Stimulated activated naive CD8-positive, alpha-beta T cell treated with anti-CD3 and anti-CD28 coated beads, Interleukin-15, Interleukin-2, amounts not matched to agents 100 ng/mL and 50 ng/mL, for 24 hours (primary cell): ENCODE results near the gene SLC6A5.

Experiments used
- H3K27ac Mint-ChIP-seq: one replicate; pipeline ENCODE4 v1.8.0; 2021; ENCODE audit warnings: mild to moderate bottlenecking, mixed read lengths
- H3K27me3 Mint-ChIP-seq: one replicate; pipeline ENCODE4 v1.8.0; 2021; ENCODE audit warnings: mixed read lengths
- H3K36me3 Mint-ChIP-seq: one replicate; pipeline ENCODE4 v1.8.0; 2021; ENCODE audit warnings: low read depth, mixed read lengths
- H3K4me1 Mint-ChIP-seq: one replicate; pipeline ENCODE4 v1.8.0; 2021; ENCODE audit warnings: low read depth, mixed read lengths
- H3K4me3 Mint-ChIP-seq: one replicate; pipeline ENCODE4 v1.8.0; 2021; ENCODE audit warnings: mild to moderate bottlenecking, mixed read lengths
- H3K9me3 Mint-ChIP-seq: one replicate; pipeline ENCODE4 v1.8.0; 2021; ENCODE audit warnings: mixed read lengths

Gene SLC6A5

DNA sequence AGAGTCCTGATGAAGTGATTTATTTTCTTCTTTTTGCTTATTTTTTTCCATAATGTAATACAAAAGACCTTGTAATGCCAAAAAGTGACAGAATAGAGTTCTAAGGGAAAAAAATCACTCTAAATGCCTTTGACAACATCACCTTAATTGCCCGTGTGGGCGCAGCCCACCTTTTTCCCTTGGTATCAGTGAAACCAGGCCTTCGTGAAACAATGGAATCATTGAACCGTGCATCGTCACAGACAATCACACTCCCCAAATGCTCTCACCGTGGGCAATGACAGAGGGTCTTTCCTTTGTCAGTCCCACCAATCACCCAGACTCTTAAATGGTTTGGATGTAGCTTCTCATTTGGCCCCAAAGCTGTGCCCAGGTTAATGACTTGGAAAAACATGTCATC lies 9.6 kb upstream of the SLC6A5 start:
- H3K4me1 Mint-ChIP-seq, result no peaks in the 10 kb centered on the region
- H3K4me3 Mint-ChIP-seq, result no peak overlapping the region
- peaks cover 35% of the 10 kb centered on the region for H3K27me3 Mint-ChIP-seq
- no peak overlapping the region for H3K27ac Mint-ChIP-seq
- H3K9me3 Mint-ChIP-seq, result peaks cover 3% of the 10 kb centered on the region
- H3K36me3 Mint-ChIP-seq, result peaks cover 4% of the 10 kb centered on the region

- Mint-ChIP-seq H3K9me3 (peaks cover 3% of the 10 kb centered on the region), H3K36me3 (peaks cover 4% of the 10 kb centered on the region), H3K27me3 (peaks cover 41% of the 10 kb centered on the region), H3K4me3 (no peak overlapping the region), H3K27ac (no peak overlapping the region), H3K4me1 (no peaks in the 10 kb centered on the region)
Observed at GRCh38 chr11:20590381-20590780, 9.0 kb upstream of the SLC6A5 start.

DNA sequence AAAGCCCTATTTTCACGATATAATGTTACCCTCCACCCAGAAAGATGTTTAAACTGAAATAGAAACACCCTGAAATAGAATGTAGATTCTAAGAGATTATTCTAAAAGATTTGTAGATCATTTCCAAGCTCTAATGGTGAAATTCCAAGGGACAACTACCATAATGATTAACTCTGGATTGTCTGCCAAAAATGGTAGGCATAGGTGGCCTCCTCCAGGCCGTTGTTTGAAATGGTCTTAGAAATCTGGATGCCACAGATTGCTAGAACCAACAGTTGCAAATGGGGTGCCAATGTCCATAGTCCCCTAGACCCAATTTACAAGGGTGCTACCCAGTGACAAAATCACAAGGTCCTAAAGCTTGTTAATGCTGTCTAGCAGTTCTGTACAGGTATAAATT lies 6.7 kb upstream of the SLC6A5 start:
- Mint-ChIP-seq H3K36me3 (peaks cover 3% of the 10 kb centered on the region), H3K9me3 (peaks cover 2% of the 10 kb centered on the region), H3K4me3 (no peak overlapping the region), H3K27ac (no peak overlapping the region), H3K27me3 (peaks cover 61% of the 10 kb centered on the region), H3K4me1 (peaks cover 8% of the 10 kb centered on the region)

- Mint-ChIP-seq H3K4me3 (no peak overlapping the region), H3K27ac (no peak overlapping the region), H3K9me3 (no peaks in the 10 kb centered on the region), H3K36me3 (no peaks in the 10 kb centered on the region), H3K27me3 (peaks cover 68% of the 10 kb centered on the region), H3K4me1 (peaks cover 11% of the 10 kb centered on the region)
Observed at GRCh38 chr11:20594274-20595061, 4.9 kb upstream of the SLC6A5 start.

DNA sequence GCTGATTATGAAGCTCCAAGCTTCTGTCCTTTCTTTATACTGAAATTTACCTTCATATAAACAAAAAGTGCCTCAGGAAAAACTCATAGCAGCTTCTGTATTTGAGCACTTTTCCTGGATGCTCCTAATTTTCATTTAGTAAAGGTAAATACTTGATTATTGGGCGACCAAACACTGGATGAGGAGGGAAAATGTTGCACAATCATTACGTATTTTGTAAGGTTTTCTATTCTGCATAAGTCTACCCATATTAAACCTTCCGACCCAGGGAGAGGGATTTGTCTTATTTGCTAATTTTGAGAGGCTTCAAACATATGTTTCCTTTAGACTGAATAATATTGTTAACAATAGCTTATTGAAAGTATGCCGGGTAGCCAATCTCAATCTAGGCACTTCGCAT lies 4.3 kb upstream of the SLC6A5 start:
- H3K4me3 Mint-ChIP-seq, result no peak overlapping the region
- H3K27me3 Mint-ChIP-seq, result peaks cover 71% of the 10 kb centered on the region
- H3K4me1 Mint-ChIP-seq, result peaks cover 11% of the 10 kb centered on the region
- no peak overlapping the region for H3K27ac Mint-ChIP-seq
- peaks cover 5% of the 10 kb centered on the region for H3K9me3 Mint-ChIP-seq
- no peaks in the 10 kb centered on the region for H3K36me3 Mint-ChIP-seq

GRCh38 chr11:20596205-20597153 lies 2.9 kb upstream of the SLC6A5 start:
- Mint-ChIP-seq H3K27me3 (peaks cover 82% of the 10 kb centered on the region), H3K27ac (no peak overlapping the region), H3K4me3 (peak overlapping the region; percentile 12), H3K4me1 (peaks cover 11% of the 10 kb centered on the region), H3K36me3 (no peaks in the 10 kb centered on the region), H3K9me3 (peaks cover 7% of the 10 kb centered on the region)

GRCh38 chr11:20597154-20597679 lies 2.2 kb upstream of the SLC6A5 start:
- peaks cover 85% of the 10 kb centered on the region for H3K27me3 Mint-ChIP-seq
- no peaks in the 10 kb centered on the region for H3K36me3 Mint-ChIP-seq
- no peak overlapping the region for H3K27ac Mint-ChIP-seq
- peaks cover 7% of the 10 kb centered on the region for H3K9me3 Mint-ChIP-seq
- H3K4me1 Mint-ChIP-seq, result peaks cover 11% of the 10 kb centered on the region
- peak overlapping the region; percentile 12 for H3K4me3 Mint-ChIP-seq

GRCh38 chr11:20597680-20598484 lies 1.5 kb upstream of the SLC6A5 start:
- Mint-ChIP-seq H3K9me3 (peaks cover 7% of the 10 kb centered on the region), H3K4me1 (peaks cover 11% of the 10 kb centered on the region), H3K4me3 (no peak overlapping the region), H3K27me3 (peaks cover 89% of the 10 kb centered on the region), H3K36me3 (no peaks in the 10 kb centered on the region), H3K27ac (no peak overlapping the region)

- H3K4me1 Mint-ChIP-seq, result peaks cover 11% of the 10 kb centered on the region
- no peaks in the 10 kb centered on the region for H3K36me3 Mint-ChIP-seq
- H3K27me3 Mint-ChIP-seq, result peaks cover 90% of the 10 kb centered on the region
- no peak overlapping the region for H3K27ac Mint-ChIP-seq
- peaks cover 7% of the 10 kb centered on the region for H3K9me3 Mint-ChIP-seq
- H3K4me3 Mint-ChIP-seq, result no peak overlapping the region
Observed at GRCh38 chr11:20598492-20598891, 916 bp upstream of the SLC6A5 start.

- Mint-ChIP-seq H3K27me3 (peaks cover 93% of the 10 kb centered on the region), H3K36me3 (no peaks in the 10 kb centered on the region), H3K27ac (no peak overlapping the region), H3K4me1 (peaks cover 11% of the 10 kb centered on the region), H3K4me3 (no peak overlapping the region), H3K9me3 (peaks cover 7% of the 10 kb centered on the region)
Observed at GRCh38 chr11:20600020-20600346, 575 bp downstream of the SLC6A5 start.

- Mint-ChIP-seq H3K27me3 (peaks cover 94% of the 10 kb centered on the region), H3K4me3 (no peak overlapping the region), H3K4me1 (peaks cover 11% of the 10 kb centered on the region), H3K36me3 (no peaks in the 10 kb centered on the region), H3K9me3 (peaks cover 7% of the 10 kb centered on the region), H3K27ac (no peak overlapping the region)
Observed at GRCh38 chr11:20600551-20600950, 1.1 kb downstream of the SLC6A5 start.

DNA sequence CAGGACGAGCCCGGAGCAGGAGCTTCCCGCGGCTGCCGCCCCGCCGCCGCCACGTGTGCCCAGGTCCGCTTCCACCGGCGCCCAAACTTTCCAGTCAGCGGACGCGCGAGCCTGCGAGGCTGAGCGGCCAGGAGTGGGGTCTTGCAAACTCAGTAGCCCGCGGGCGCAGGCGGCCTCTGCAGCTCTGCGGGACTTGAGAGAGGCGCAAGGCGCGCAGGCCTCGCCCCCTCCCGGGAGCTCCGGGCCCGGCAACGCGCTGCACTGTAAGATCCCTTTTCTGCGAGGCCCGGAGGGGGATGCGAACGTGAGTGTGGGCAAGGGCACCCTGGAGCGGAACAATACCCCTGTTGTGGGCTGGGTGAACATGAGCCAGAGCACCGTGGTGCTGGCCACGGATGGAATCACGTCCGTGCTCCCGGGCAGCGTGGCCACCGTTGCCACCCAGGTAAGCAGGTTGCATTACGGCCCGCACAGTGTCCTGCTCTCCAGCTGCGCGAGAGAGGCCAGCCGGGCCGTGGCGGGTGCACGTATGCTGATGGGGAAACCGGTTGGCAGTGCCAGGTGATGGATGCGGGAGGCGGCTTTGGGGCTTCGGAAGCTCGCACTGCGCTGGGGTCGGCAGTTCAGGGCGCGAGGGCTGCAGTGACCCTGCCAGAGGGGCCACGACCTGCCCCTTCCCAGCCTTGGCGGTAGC lies 2.0 kb downstream of the SLC6A5 start:
- peaks cover 95% of the 10 kb centered on the region for H3K27me3 Mint-ChIP-seq
- H3K9me3 Mint-ChIP-seq, result peaks cover 7% of the 10 kb centered on the region
- no peak overlapping the region for H3K4me3 Mint-ChIP-seq
- H3K36me3 Mint-ChIP-seq, result no peaks in the 10 kb centered on the region
- H3K27ac Mint-ChIP-seq, result no peak overlapping the region
- peaks cover 10% of the 10 kb centered on the region for H3K4me1 Mint-ChIP-seq

- Mint-ChIP-seq H3K4me1 (no peaks in the 10 kb centered on the region), H3K4me3 (no peak overlapping the region), H3K27ac (no peak overlapping the region), H3K9me3 (peaks cover 7% of the 10 kb centered on the region), H3K36me3 (no peaks in the 10 kb centered on the region), H3K27me3 (peaks cover 95% of the 10 kb centered on the region)
Observed at GRCh38 chr11:20604295-20604803, 4.9 kb downstream of the SLC6A5 start.
